Suprapubic skin (tissue), 4 donors: ENCODE measurements around the gene ARL4C. TPM values are rescaled to one million over a fixed set of nuclear protein-coding genes. Genes with fewer than 3 reads are reported as not detected.
"Not testable (repeated sequence)": the region's sequence is repeated elsewhere in the genome, so short reads cannot be mapped to it uniquely, and the experiment has no call there.

Experiments
- DNase-seq, 2 donors: peaks; one replicate each; pipeline ENCODE4 v3.0.0-alpha.2; 2019; ENCODE audit warnings: low spot score in 2 of 2
- H3K27ac ChIP-seq: fragments of 200-600 bp; sonication (generic); one replicate; pipeline ENCODE4 v1.5.1; 2019
- H3K27me3 ChIP-seq: fragments of 200-600 bp; sonication (generic); one replicate; pipeline ENCODE4 v1.5.1; 2019
- H3K36me3 ChIP-seq: fragments of 200-600 bp; sonication (generic); one replicate; pipeline ENCODE4 v1.5.1; 2019
- H3K4me1 ChIP-seq: fragments of 200-600 bp; sonication (generic); one replicate; pipeline ENCODE4 v1.5.1; 2019
- H3K4me3 ChIP-seq: fragments of 200-600 bp; sonication (generic); one replicate; pipeline ENCODE4 v1.5.1; 2019; ENCODE audit warnings: mild to moderate bottlenecking
- H3K9me3 ChIP-seq: fragments of 200-600 bp; sonication (generic); one replicate; pipeline ENCODE4 v1.5.1; 2019
- EP300 ChIP-seq: sonication (generic); formaldehyde crosslinking; IDR thresholded peaks from one replicate; pipeline ENCODE4 v1.6.1; 2017; ENCODE audit warnings: antibody characterized with exemption
- POLR2A ChIP-seq, 2 donors: fragments of 450-650 bp; IDR thresholded peaks; one replicate each; pipeline ENCODE4 v1.6.1; 2017; ENCODE audit warnings: antibody characterized with exemption in 2 of 2, mild to moderate bottlenecking in 2 of 2, moderate library complexity in 2 of 2
- POLR2AphosphoS5 ChIP-seq, 3 donors: sonication (generic); formaldehyde crosslinking; IDR thresholded peaks; one replicate each; pipeline ENCODE4 v1.6.1; 2017; ENCODE audit warnings: antibody characterized with exemption in 3 of 3
- WGBS: methylation state at CpG from one replicate; pipeline ENCODE4 v1.1.5; 2018; 5-methylcytosine and 5-hydroxymethylcytosine counted together
- total RNA-seq, 4 donors: library from RNA; depleted of rRNA; stranded (reverse); fragments of >200 nt; gene quantifications; one replicate each; pipeline ENCODE4 v1.1.0, GENCODE V29; 2016
- TF ChIP-seq, protein P1 (sequence below), 2 donors: fragments of 200-600 bp in 1 of 2; fragments of 450-650 bp in 1 of 2; sonication (generic) in 1 of 2; IDR thresholded peaks; one replicate each; pipeline ENCODE4 v1.5.1; 2016 to 2019; ENCODE audit warnings: antibody characterized with exemption in 2 of 2, mild to moderate bottlenecking in 1 of 2, moderate library complexity in 1 of 2

The ARL4C gene
- total RNA-seq, 4 donors from 2014 or later, result 35.8 to 64.4 (median 45.7) TPM

DNA sequence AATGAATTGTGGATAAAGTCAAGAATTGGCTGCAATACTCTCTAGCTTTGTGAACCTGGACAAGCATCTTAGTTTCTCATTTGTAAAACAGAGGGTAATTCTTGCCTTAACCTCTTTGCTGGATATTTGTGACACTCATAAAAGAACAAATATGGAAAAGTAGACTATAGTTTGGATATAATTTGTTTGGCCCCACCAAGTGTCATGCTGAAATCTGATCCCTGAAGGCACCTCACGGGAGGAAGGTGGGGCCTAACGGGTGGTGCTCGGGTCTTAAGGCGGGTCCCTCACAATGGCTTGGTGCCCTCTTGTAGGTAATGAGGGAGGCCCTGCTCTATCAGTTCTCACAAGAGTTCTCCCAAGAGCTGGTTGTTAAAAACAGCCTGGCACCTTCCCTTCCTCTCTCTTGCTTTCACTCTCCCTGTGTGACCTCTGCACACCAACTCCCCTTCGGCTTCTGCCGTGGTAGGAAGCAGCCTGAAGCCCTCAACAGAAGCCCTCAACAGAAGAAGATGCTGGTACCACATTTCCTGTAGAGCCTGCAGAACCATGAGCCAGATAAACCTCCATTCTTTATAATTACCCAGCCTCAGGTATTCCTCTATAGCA is 37.4 kb downstream of the ARL4C start:
- H3K27me3 ChIP-seq, result no peaks in the 10 kb centered on the region
- no peak overlapping the region for H3K27ac ChIP-seq
- H3K4me1 ChIP-seq, result peaks cover 22% of the 10 kb centered on the region
- peaks cover 4% of the 10 kb centered on the region for H3K9me3 ChIP-seq
- H3K36me3 ChIP-seq, result no peaks in the 10 kb centered on the region
- H3K4me3 ChIP-seq, result no peak overlapping the region
- 75% methylated on average over 6 of the region's 6 CpGs for WGBS
- DNase-seq, result no peak
- no peak for TF ChIP-seq EP300
- no peak for TF ChIP-seq POLR2A (IDR thresholded peaks at IDR 0.05)
- TF ChIP-seq POLR2AphosphoS5 (IDR thresholded peaks at IDR 0.05), result no peak
- TF ChIP-seq, protein P1, sequence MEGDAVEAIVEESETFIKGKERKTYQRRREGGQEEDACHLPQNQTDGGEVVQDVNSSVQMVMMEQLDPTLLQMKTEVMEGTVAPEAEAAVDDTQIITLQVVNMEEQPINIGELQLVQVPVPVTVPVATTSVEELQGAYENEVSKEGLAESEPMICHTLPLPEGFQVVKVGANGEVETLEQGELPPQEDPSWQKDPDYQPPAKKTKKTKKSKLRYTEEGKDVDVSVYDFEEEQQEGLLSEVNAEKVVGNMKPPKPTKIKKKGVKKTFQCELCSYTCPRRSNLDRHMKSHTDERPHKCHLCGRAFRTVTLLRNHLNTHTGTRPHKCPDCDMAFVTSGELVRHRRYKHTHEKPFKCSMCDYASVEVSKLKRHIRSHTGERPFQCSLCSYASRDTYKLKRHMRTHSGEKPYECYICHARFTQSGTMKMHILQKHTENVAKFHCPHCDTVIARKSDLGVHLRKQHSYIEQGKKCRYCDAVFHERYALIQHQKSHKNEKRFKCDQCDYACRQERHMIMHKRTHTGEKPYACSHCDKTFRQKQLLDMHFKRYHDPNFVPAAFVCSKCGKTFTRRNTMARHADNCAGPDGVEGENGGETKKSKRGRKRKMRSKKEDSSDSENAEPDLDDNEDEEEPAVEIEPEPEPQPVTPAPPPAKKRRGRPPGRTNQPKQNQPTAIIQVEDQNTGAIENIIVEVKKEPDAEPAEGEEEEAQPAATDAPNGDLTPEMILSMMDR (IDR thresholded peaks at IDR 0.05), result no peak

DNA sequence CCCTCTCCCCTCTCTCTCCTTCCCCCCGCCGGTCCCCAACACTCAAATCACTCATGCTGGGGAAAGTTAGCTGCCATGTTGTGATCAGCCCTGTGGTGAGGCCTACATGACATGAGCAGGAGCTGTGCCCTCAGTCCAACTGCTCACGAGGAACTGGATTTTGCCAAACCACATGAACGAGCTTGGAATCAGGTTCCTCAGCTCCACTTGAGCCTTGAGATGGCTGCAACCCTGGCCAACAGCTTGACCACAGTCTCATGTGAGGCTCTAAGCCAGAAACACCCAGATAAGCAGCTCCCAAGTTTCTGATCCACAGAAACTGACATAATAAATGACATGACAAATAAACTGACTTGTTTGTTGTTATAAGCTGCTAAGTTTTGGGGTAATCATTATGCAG is 38.4 kb downstream of the ARL4C start:
- TF ChIP-seq POLR2A (IDR thresholded peaks at IDR 0.05) (no peak), EP300 (no peak), POLR2AphosphoS5 (IDR thresholded peaks at IDR 0.05) (no peak)
- TF ChIP-seq, protein P1 (IDR thresholded peaks at IDR 0.05), result no peak

DNA sequence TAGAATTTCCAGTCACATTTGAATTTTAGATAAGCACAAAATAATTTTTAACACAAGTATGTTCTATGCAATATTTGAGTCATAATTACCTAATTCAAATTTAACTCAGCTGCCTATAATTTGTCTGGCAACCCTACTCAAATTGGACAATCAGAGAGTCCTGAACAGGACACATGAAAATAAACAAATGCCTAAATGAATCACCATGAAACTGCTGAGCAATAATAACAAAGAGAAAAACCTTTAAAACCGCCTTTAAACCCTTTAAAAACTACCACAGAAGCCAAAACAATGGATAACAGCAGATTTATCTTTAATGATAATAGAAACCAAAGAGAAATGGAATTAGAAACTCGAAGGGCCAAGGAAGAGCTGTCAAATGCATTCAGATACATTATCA is 39.5 kb downstream of the ARL4C start:
- H3K27ac ChIP-seq, result no peak overlapping the region
- 79% methylated on average over 2 of the region's 2 CpGs for WGBS
- H3K4me1 ChIP-seq, result peaks cover 10% of the 10 kb centered on the region
- no peaks in the 10 kb centered on the region for H3K27me3 ChIP-seq
- DNase-seq, result no peak
- no peak for TF ChIP-seq POLR2AphosphoS5 (IDR thresholded peaks at IDR 0.05)
- peaks cover 4% of the 10 kb centered on the region for H3K9me3 ChIP-seq
- H3K36me3 ChIP-seq, result no peaks in the 10 kb centered on the region
- H3K4me3 ChIP-seq, result no peak overlapping the region

More for the DNA sequence above, 38.4 kb downstream of the ARL4C start:
- H3K27ac ChIP-seq, result no peak overlapping the region
- no peak for DNase-seq
- H3K4me3 ChIP-seq, result no peak overlapping the region
- no peaks in the 10 kb centered on the region for H3K36me3 ChIP-seq
- peaks cover 4% of the 10 kb centered on the region for H3K9me3 ChIP-seq
- H3K4me1 ChIP-seq, result peaks cover 14% of the 10 kb centered on the region
- H3K27me3 ChIP-seq, result no peaks in the 10 kb centered on the region
- 74% methylated on average over 3 of the region's 4 CpGs for WGBS

DNA sequence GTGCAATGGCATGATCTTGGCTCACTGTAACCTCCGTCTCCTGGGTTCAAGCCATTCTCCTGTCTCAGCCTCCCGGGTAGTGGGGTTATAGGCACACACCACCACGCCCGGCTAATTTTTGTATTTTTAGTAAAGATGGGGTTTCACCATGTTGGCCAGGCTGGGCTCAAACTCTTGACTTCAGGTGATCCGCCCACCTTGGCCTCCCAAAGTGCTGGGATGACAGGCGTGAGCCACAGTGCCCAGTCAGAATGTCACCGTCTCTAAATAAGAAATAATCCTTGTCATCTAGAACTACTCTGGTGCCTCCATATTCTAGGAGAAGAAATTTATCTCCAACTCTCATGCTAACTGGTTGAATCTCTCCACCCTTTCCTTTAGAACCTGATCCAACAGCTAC is 41.6 kb downstream of the ARL4C start:
- 95% methylated on average over 7 of the region's 7 CpGs for WGBS
- not testable (repeated sequence) for H3K27ac ChIP-seq, H3K4me3 ChIP-seq, DNase-seq, H3K27me3 ChIP-seq, H3K4me1 ChIP-seq, H3K36me3 ChIP-seq, H3K9me3 ChIP-seq

DNA sequence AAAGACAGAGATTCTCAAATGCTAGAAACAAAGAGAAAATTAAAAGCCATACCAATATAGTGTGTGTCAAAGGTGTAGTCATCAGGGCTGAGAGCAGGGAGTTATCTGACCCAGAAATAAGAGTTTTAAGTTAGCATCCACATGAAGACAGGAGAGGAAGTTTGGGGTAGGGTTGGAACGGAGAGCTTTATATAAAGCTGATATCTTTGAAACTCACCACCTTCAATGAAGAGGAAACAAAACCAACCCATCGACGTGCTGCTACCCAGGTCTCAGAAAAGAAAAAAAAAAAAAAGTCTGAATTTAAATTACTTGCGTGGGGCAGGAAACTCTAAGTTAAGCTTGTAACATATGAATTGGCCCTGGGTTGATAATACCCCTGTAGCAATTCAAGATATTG is 42.4 kb downstream of the ARL4C start:
- Histone ChIP-seq H3K4me3 (no peak overlapping the region), H3K27ac (no peak overlapping the region), H3K27me3 (no peaks in the 10 kb centered on the region), H3K4me1 (peaks cover 6% of the 10 kb centered on the region), H3K36me3 (no peaks in the 10 kb centered on the region), H3K9me3 (peaks cover 4% of the 10 kb centered on the region)
- no peak for DNase-seq
- WGBS, result 82% methylated on average over 4 of the region's 4 CpGs
- no peak for TF ChIP-seq POLR2A (IDR thresholded peaks at IDR 0.05)
- no peak for TF ChIP-seq POLR2AphosphoS5 (IDR thresholded peaks at IDR 0.05)
- TF ChIP-seq, protein P1 (IDR thresholded peaks at IDR 0.05), result no peak
- no peak for TF ChIP-seq EP300

DNA sequence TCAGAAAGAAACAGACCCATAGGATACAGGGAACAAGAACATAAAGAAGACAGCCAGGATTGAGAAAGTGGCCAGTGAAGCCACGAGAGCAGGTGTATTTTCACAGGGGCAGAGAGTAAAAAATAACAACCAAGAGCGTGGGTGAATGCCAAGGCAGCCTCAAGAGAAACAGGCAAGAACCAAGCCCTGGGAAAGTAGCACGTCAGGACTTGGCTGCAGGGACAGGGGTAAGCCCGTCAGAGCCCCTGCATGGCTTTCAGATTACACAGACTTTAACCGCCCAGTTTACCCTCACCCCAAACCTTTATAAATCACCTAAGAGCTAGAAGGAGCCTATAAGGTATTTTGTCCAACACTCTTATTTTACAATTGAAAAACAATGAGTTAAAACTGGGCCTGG is 43.7 kb downstream of the ARL4C start:
- peaks cover 6% of the 10 kb centered on the region for H3K4me1 ChIP-seq
- peaks cover under 1% of the 10 kb centered on the region for H3K9me3 ChIP-seq
- H3K27ac ChIP-seq, result no peak overlapping the region
- WGBS, result 56% methylated on average over 5 of the region's 5 CpGs
- DNase-seq, result no peak
- no peaks in the 10 kb centered on the region for H3K36me3 ChIP-seq
- no peaks in the 10 kb centered on the region for H3K27me3 ChIP-seq
- no peak overlapping the region for H3K4me3 ChIP-seq
- TF ChIP-seq POLR2AphosphoS5 (IDR thresholded peaks at IDR 0.05) (no peak), POLR2A (IDR thresholded peaks at IDR 0.05) (no peak), EP300 (no peak)
- TF ChIP-seq, protein P1 (IDR thresholded peaks at IDR 0.05), result no peak
